T47D (cell line): Measurements from ENCODE around the gene RPL39L.

Source experiments
- DNase-seq, 2 experiments: peaks; one replicate each; pipeline versions ENCODE4 v3.0.0 to v3.0.0-alpha.2; 2011 to 2012; ENCODE audit warnings: low read depth in 1 of 2, low spot score in 1 of 2
- JUND ChIP-seq: IDR thresholded peaks from 2 replicates; pipeline ENCODE4 v1.6.1; 2012; ENCODE audit warnings: low read depth
- in situ Hi-C: cut with HindIII; loops from 2 replicates; pipeline ENCODE4 v1.10.0; 2016; ENCODE audit warnings: low sequenced_read_pairs, low pct_unique_long_range_greater_than_20kb

The RPL39L gene

DNA sequence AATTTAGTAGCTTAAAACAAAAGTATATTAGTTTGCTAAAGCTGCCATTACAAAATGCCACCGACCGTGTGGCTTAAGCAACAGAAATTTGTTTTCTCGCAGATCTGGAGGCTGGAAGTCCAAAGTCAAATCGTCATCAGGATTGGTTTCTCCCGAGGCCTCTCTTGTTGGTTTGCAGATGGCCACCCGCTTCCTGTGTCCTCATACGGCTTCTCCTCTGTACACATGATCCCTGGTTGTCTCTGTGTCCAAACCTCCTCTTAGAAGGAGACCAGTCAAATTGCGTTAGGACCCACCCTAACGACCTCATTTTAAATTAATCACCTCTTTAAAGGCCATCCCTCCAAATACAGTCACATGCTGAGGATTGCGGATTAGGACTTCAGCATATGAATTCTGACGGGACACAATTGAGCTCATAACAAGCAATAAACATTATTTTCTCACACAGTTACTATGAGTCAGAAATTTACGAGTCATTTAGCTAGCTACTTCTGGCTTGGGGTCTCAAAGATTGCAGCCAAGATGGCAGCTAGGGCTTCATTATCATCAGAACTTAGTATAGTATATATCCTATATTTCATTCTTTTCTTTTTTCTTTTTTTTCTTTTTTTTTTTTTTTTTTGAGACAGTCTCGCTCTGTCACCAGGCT, 58.4 kb downstream of the RPL39L start:
- in situ Hi-C loops: no loop called here
- DNase-seq: no peak
- no peak for TF ChIP-seq JUND

DNA sequence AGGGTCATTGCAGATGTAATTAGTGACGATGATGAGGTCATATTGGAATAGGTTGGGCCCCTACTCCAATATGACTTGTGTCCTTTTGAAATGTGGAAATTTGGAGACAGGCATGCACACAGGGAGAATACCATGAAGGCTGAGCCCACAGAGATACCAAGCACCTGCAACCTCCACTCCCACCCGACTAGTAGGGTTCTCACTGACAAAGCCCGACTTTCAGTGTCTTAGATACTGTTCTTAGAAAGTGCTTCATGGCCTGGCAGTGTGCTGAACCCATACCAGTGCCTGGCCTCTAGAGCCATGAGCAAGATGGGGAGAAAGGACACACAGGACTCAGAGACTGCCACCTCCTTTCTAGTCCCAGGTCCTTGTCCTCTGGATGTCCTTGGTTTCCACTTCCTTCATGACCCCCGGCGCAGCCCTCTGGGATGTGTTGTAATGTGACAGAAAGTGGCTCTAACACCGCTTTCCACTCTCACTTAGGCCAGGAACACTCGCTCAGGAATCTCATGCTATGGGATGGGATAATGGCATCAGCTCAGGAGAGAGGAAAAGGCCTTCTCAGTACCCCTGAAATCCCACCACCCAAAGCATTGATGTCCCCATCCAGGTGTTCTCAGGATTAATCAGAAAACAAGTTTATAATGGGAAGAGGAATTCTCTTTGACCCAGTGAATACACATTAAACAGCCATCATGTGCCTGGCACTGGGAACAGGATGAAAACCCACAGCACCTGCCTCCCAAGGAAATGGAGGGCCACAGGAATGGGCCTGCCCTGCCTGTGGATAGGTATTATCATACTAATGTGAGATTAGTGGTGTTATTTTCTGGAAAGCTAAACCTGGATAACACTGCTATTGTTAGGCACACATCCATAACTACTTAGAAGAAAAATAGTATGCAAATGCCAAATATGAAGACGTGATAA, 59.9 kb downstream of the RPL39L start:
- no peak for TF ChIP-seq JUND
- no peak for DNase-seq
- in situ Hi-C loops: no loop called here

DNA sequence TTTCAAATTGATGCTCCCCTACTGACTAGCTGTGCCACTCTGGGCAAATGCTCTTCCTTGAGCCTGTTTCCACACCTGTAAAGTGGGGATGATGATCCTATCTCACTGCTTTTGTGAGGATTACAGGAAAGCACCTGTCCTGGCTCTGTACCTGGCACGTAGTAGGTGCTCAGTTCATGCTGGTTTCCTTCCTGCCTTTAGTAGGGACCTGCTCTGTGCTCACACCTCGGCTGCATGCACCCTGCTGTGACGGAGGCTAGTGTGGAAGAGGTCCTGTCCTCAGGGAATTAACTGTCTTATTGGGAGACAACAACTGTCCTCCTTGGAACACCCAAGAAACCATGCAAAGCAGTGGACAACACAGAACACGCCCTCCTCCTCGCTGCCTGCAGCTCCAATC, 61.8 kb downstream of the RPL39L start:
- DNase-seq: no peak
- no peak for TF ChIP-seq JUND
- in situ Hi-C loops: no loop called here

DNA sequence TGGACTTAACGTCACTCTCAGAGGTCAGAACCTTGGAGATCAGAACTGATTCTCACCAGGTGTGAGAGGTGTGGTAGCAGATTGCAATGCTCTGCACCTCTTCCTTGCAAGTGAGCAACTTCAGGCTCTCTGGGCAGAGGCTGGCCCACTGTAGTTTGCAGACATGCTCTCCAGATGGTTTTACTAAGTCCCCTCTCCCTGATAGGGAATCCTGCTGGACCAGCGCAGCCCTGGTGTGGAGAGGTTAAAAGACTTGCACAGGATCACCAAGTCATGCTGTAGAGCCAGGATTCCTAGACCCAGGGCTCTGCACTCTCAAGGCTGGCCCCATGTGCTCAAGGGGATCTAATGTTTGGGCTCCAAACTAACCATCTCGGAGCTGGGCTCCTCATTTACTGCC, 62.2 kb downstream of the RPL39L start:
- no peak for DNase-seq
- TF ChIP-seq JUND: no peak
- in situ Hi-C loops: no loop called here

DNA sequence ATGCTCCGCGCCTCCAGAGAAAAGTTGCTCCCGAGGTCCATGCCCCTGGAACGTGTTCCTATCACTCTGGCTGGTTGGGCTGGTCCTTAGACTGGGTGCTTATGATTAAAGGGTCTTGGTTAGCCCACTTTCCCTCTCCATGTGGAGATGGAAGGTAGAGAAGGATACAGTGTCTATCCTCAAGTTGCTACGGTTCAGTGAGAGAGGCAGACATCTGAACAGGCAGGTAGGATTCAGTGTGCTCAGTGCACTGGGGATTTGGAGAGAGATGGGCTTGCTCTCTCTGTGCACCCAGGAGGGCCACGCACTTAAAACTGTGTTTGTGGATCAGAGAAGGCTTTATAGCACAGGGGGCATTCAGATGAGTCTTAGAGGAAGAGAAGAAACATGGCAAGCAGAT, 63.0 kb downstream of the RPL39L start:
- in situ Hi-C loops: no loop called here
- TF ChIP-seq JUND: no peak
- no peak for DNase-seq

DNA sequence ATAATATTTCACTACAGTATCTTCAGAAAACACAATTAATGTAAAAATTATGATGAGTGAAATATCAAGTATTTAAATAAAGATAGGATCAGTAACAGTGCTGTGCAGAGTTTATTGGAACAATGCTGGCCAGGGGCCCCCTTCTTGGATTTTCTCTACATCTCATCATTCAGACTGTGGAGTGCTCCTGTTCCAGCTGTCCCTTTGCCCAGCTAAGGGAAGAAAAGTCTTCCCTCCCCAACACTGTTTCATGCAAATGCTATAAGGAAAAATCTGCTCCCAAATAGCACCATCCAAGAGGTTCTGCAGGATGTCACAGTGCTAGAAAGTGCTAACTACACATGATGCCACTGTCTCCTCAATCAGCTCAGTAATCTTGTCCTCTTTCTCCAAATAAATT, 64.5 kb downstream of the RPL39L start:
- DNase-seq: no peak
- in situ Hi-C loops: no loop called here
- TF ChIP-seq JUND: no peak

DNA sequence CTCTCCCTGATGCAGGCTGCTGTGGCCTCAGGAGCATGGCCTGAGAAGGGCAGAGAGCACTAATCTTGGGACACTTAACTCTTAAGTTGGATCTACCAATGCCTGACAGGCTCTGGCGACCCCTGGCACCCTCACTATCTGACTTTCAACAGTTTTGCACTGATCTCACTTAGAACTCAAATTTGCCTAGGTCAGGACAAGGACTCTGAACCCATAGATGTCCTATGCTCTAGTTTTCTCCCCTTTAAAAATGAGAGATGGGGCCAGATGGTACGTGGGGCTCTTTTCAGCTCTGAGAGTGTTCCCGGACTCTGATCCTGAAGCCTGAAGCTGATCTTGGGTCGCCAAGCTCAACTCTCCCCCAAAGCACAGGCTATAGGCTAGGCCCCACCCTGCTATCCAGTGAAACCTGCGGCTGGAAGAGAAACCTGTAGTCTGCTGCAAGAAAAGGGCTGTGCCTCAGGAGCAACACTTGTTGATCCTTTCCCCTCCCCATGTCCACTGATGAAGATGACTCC, 65.7 kb downstream of the RPL39L start:
- TF ChIP-seq JUND: no peak
- no peak for DNase-seq
- in situ Hi-C loops: no loop called here

DNA sequence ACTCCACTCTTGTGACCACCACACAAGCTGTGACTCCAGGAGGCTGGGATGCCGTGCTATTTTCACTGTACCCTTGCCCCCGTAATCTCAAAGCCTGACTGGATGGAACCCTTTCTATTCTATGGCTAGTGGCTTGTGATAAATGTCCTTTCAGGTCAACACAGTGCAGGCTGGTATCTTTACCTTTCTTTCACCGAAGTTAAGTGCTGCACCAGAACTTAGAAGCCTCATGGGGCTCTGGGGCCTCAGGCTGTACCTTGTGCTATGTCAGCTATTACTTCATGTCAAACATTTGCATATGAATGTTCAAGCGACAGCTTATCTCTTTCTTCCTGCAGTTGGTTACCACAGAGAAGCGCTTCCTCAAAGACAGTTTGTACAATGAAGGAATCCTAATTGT, 66.8 kb downstream of the RPL39L start:
- DNase-seq: no peak
- TF ChIP-seq JUND: no peak
- in situ Hi-C loops: no loop called here

DNA sequence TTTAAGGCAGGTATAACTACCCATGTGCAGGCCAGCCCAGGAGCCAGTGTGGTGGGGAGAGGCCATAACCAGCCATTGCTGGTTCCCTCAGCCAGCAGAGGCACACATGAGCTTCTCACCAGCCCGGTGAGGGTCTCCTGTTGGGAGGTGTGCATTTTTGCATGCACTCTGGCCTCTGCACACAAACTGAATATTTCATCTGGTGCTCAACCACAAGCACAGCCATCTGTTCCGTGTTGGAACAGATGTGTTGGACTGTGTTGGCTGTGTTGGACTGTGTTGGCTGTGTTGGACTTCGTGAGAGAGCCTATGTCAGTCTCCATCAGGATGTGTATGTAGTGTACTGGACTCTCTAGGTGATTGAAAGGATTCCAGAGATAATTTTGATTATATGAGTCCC, 67.2 kb downstream of the RPL39L start:
- DNase-seq: no peak
- TF ChIP-seq JUND: no peak
- in situ Hi-C loops: no loop called here
